ENCODE measurements around the gene CACNG1. TPM values are rescaled to one million over a fixed set of nuclear protein-coding genes. Genes with fewer than 3 reads are reported as not detected.

Gene CACNG1
- polyA plus RNA-seq, 2 of the 4 experiments (the other 2 are of a cell fraction), result 0.15 TPM; not detected in 1

DNA sequence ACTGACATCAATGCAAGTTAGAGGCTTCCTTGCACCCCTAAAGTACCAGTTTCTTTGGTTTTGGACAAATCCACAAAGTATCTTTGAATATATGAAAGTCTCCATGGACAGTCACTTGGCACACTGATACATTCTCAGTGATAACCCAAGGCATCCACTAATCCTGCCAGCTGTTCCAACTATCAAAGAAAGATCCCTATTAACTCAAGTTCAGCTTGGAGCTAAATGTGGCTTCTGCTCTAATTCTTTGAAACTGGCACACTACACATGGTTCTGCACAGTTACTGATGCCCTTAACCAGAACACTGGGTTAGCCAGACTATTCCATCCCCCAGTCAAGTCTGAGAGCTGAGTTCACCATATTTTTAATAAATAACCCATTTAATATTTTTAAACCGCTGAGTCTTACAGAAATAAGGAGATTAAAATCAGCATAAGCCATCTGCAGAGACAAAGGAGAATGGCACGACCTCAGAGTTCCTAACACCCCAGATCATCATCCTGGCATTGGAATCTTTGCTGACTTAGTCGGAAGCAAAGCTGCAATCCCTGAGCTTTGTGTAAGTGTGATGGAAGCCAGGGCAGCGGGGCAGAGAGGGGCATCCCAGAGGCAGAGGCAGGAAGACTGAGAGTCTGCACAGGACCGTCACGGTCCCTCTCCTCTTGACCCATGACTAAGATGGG is 6.3 kb downstream of the CACNG1 start:
- no peak for FAIRE-seq
- no peak for DNase-seq (ENCODE audit: low read depth in 1 of 2, low spot score in 1 of 2)
- POLR2A ChIA-PET, result no interaction called here
- TF ChIP-seq, protein P1, sequence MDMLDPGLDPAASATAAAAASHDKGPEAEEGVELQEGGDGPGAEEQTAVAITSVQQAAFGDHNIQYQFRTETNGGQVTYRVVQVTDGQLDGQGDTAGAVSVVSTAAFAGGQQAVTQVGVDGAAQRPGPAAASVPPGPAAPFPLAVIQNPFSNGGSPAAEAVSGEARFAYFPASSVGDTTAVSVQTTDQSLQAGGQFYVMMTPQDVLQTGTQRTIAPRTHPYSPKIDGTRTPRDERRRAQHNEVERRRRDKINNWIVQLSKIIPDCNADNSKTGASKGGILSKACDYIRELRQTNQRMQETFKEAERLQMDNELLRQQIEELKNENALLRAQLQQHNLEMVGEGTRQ (IDR thresholded peaks at IDR 0.05), result no peak
- ATAC-seq, result no peak
- Histone ChIP-seq H3K4me2 (no peak overlapping the region), H3K4me3 (no peak overlapping the region), H3K9me3 (peaks cover 29% of the 10 kb centered on the region), H3K4me1 (no peaks in the 10 kb centered on the region), H3K27ac (no peak overlapping the region)
- CTCF ChIA-PET, result interaction anchor here (0.6 to 1.1 kb wide), 2 partner anchors 20 to 293 kb away, joined by 3 read pairs; no protein-coding TSS in a partner anchor
- 45% methylated on average over 6 of the region's 6 CpGs for WGBS (ENCODE audit: missing lambda C conversion rate)

DNA sequence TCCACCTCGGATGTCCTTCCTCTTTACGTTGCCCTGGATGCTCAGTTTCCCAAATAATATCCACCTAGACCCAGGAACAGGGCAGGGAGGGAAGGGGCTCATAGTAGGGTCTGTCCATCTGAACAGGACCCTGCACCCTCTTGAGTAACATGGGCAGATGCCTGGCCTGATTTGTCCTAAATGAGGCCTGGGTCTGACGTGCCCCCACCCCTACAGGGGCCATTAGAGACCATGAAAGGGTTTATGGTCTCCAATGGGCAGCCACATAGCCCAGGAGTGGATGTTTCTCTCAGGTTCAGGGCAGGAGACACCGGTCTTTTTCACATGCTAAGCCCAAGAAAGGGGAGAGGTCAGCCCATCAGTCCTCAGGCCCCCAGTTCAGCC is 6.8 kb downstream of the CACNG1 start:
- CTCF ChIA-PET, result interaction anchor here (0.6 kb wide), 1 partner anchor 352 kb away, joined by 3 read pairs; no protein-coding TSS in a partner anchor
- Histone ChIP-seq H3K4me1 (no peaks in the 10 kb centered on the region), H3K4me2 (no peak overlapping the region), H3K9me3 (peaks cover 29% of the 10 kb centered on the region), H3K27ac (no peak overlapping the region), H3K4me3 (no peak overlapping the region)
- no peak for DNase-seq (ENCODE audit: low read depth in 1 of 2, low spot score in 1 of 2)
- TF ChIP-seq FOSB (CRISPR knock-in tag; IDR thresholded peaks at IDR 0.05), result no peak
- TF ChIP-seq, protein P2, sequence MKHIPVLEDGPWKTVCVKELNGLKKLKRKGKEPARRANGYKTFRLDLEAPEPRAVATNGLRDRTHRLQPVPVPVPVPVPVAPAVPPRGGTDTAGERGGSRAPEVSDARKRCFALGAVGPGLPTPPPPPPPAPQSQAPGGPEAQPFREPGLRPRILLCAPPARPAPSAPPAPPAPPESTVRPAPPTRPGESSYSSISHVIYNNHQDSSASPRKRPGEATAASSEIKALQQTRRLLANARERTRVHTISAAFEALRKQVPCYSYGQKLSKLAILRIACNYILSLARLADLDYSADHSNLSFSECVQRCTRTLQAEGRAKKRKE (CRISPR knock-in tag; IDR thresholded peaks at IDR 0.05; ENCODE audit: low read depth), result no peak
- no peak for TF ChIP-seq SREBF2 (IDR thresholded peaks at IDR 0.05)
- no peak for TF ChIP-seq ZSCAN20 (CRISPR knock-in tag; IDR thresholded peaks at IDR 0.05)
- TF ChIP-seq MAZ (IDR thresholded peaks at IDR 0.05; ENCODE audit: borderline replicate concordance, low read depth, low read length), result no peak
- TF ChIP-seq JUN (IDR thresholded peaks at IDR 0.05), result no peak
- TF ChIP-seq FOSL2 (IDR thresholded peaks at IDR 0.05), result no peak
- TF ChIP-seq FOSL2 (CRISPR knock-in tag; IDR thresholded peaks at IDR 0.05), result no peak
- TF ChIP-seq, protein P3, sequence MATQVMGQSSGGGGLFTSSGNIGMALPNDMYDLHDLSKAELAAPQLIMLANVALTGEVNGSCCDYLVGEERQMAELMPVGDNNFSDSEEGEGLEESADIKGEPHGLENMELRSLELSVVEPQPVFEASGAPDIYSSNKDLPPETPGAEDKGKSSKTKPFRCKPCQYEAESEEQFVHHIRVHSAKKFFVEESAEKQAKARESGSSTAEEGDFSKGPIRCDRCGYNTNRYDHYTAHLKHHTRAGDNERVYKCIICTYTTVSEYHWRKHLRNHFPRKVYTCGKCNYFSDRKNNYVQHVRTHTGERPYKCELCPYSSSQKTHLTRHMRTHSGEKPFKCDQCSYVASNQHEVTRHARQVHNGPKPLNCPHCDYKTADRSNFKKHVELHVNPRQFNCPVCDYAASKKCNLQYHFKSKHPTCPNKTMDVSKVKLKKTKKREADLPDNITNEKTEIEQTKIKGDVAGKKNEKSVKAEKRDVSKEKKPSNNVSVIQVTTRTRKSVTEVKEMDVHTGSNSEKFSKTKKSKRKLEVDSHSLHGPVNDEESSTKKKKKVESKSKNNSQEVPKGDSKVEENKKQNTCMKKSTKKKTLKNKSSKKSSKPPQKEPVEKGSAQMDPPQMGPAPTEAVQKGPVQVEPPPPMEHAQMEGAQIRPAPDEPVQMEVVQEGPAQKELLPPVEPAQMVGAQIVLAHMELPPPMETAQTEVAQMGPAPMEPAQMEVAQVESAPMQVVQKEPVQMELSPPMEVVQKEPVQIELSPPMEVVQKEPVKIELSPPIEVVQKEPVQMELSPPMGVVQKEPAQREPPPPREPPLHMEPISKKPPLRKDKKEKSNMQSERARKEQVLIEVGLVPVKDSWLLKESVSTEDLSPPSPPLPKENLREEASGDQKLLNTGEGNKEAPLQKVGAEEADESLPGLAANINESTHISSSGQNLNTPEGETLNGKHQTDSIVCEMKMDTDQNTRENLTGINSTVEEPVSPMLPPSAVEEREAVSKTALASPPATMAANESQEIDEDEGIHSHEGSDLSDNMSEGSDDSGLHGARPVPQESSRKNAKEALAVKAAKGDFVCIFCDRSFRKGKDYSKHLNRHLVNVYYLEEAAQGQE (IDR thresholded peaks at IDR 0.05), result no peak
- no peak for TF ChIP-seq ZFP36 (IDR thresholded peaks at IDR 0.05; ENCODE audit: borderline replicate concordance, partially characterized antibody)
- TF ChIP-seq RAD21 (conservative IDR thresholded peaks at IDR 0.05 in 1 of 2, IDR thresholded peaks at IDR 0.05 in 1 of 2), result no peak
- no peak for TF ChIP-seq RFX5 (IDR thresholded peaks at IDR 0.05)
- TF ChIP-seq CHD2 (IDR thresholded peaks at IDR 0.05; ENCODE audit: low read length, partially characterized antibody), result no peak
- TF ChIP-seq KDM5A (IDR thresholded peaks at IDR 0.05), result no peak
- TF ChIP-seq GATA3 (IDR thresholded peaks at IDR 0.05; ENCODE audit: borderline replicate concordance), result no peak
- TF ChIP-seq, protein P4, sequence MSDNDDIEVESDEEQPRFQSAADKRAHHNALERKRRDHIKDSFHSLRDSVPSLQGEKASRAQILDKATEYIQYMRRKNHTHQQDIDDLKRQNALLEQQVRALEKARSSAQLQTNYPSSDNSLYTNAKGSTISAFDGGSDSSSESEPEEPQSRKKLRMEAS (IDR thresholded peaks at IDR 0.05), result no peak
- TF ChIP-seq, protein P5, sequence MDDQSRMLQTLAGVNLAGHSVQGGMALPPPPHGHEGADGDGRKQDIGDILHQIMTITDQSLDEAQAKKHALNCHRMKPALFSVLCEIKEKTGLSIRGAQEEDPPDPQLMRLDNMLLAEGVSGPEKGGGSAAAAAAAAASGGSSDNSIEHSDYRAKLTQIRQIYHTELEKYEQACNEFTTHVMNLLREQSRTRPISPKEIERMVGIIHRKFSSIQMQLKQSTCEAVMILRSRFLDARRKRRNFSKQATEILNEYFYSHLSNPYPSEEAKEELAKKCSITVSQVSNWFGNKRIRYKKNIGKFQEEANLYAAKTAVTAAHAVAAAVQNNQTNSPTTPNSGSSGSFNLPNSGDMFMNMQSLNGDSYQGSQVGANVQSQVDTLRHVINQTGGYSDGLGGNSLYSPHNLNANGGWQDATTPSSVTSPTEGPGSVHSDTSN (IDR thresholded peaks at IDR 0.05), result no peak
- TF ChIP-seq, protein P6, sequence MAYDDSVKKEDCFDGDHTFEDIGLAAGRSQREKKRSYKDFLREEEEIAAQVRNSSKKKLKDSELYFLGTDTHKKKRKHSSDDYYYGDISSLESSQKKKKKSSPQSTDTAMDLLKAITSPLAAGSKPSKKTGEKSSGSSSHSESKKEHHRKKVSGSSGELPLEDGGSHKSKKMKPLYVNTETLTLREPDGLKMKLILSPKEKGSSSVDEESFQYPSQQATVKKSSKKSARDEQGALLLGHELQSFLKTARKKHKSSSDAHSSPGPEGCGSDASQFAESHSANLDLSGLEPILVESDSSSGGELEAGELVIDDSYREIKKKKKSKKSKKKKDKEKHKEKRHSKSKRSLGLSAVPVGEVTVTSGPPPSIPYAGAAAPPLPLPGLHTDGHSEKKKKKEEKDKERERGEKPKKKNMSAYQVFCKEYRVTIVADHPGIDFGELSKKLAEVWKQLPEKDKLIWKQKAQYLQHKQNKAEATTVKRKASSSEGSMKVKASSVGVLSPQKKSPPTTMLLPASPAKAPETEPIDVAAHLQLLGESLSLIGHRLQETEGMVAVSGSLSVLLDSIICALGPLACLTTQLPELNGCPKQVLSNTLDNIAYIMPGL (CRISPR knock-in tag; IDR thresholded peaks at IDR 0.05; ENCODE audit: borderline replicate concordance), result no peak
- TF ChIP-seq HOXB13 (CRISPR knock-in tag; IDR thresholded peaks at IDR 0.05; ENCODE audit: low read depth), result no peak
- WGBS (ENCODE audit: missing lambda C conversion rate), result 6% methylated on average over 4 of the region's 4 CpGs
- no peak for ATAC-seq
- POLR2A ChIA-PET, result no interaction called here
- no peak for FAIRE-seq

All from A549 (cell line).